GM19023 (cell line): ENCODE results near the gene DAZAP1.

Experiments
- ATAC-seq: cut with Tn5 transposase; IDR thresholded peaks from one replicate; pipeline ENCODE4 v1.9.1; 2021; ENCODE audit warnings: mild to moderate bottlenecking, moderate library complexity; ENCODE audit not compliant: unreplicated experiment

Gene DAZAP1

GRCh38 chr19:1455336-1456120 is 48.1 kb downstream of the DAZAP1 start:
- no peak for ATAC-seq

GRCh38 chr19:1456121-1456900 is 48.9 kb downstream of the DAZAP1 start:
- ATAC-seq, result no peak

- no peak for ATAC-seq
Measured at GRCh38 chr19:1457031-1457739, 49.8 kb downstream of the DAZAP1 start.

DNA sequence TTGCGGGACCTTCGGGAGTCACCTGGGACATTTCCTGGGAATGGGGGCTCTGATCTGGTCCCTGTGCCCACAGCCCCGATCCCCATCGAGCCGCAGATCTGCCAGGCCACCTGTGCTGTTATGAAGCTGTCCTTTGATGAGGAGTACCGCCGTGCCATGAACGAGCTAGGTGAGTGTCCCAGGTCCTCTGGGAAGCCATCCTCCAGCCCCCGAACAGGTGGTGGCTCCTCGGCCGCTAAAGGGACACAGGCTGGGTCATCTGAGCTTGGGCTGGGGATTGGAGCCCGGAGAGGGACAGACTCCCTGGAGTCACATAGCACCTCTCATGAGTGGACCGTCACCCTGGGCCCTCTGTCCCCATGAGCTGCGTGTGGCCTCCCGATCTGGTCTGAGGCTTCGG is 50.5 kb downstream of the DAZAP1 start:
- ATAC-seq, result no peak

GRCh38 chr19:1459479-1459878 is 52.1 kb downstream of the DAZAP1 start:
- no peak for ATAC-seq

GRCh38 chr19:1460033-1460995 is 52.9 kb downstream of the DAZAP1 start:
- ATAC-seq, result no peak

DNA sequence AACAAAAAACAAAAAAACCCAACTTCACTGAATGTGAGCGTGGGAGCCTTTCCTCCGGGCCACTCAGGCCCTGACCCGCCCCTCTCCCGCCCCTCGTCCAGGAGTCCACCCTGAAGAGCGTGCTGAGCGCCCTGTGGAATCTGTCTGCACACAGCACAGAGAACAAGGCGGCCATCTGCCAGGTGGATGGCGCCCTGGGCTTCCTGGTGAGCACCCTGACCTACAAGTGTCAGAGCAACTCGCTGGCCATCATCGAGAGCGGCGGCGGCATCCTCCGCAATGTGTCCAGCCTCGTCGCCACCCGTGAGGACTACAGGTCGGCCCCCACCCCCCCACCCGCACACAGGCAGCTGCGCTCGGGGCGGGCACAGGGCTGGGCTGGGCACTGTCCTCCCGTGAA is 54.5 kb downstream of the DAZAP1 start:
- ATAC-seq, result no peak

GRCh38 chr19:1465191-1466016 is 58.0 kb downstream of the DAZAP1 start:
- no peak for ATAC-seq

GRCh38 chr19:1466018-1466460 is 58.7 kb downstream of the DAZAP1 start:
- ATAC-seq, result no peak

DNA sequence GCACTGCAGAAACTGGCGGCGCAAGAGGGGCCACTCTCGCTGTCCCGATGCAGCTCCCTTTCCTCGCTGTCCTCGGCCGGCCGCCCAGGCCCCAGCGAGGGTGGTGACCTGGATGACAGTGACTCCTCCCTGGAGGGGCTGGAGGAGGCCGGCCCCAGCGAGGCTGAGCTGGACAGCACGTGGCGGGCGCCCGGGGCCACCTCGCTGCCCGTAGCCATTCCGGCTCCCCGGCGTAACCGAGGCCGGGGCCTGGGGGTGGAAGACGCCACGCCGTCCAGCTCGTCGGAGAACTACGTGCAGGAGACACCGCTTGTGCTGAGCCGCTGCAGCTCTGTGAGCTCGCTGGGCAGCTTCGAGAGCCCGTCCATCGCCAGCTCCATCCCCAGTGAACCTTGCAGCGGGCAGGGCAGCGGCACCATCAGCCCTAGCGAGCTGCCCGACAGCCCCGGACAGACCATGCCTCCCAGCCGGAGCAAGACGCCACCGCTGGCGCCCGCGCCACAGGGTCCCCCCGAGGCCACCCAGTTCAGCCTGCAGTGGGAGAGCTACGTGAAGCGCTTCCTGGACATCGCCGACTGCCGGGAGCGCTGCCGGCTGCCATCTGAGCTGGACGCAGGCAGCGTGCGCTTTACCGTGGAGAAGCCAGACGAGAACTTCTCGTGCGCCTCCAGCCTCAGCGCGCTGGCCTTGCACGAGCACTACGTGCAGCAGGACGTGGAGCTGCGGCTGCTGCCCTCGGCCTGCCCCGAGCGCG is 59.3 kb downstream of the DAZAP1 start:
- no peak for ATAC-seq

- ATAC-seq, result no peak
Measured at GRCh38 chr19:1467215-1467489, 59.8 kb downstream of the DAZAP1 start.

DNA sequence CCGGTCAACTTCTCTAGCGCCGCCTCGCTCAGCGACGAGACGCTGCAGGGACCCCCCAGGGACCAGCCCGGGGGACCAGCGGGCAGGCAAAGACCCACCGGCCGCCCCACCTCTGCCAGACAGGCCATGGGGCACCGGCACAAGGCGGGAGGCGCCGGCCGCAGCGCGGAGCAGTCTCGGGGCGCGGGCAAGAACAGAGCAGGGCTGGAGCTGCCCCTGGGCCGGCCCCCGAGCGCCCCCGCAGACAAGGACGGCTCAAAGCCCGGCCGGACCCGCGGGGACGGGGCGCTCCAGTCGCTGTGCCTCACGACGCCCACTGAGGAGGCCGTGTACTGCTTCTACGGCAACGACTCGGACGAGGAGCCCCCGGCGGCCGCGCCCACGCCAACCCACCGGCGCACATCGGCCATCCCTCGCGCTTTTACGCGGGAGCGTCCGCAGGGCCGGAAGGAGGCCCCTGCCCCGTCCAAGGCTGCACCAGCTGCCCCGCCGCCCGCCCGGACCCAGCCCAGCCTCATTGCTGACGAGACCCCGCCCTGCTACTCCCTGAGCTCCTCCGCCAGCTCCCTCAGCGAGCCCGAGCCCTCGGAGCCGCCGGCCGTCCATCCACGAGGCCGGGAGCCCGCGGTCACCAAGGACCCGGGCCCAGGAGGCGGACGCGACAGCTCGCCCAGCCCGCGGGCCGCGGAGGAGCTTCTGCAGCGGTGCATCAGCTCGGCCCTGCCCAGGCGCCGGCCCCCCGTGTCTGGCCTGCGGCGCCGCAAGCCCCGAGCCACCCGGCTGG is 60.3 kb downstream of the DAZAP1 start:
- no peak for ATAC-seq

DNA sequence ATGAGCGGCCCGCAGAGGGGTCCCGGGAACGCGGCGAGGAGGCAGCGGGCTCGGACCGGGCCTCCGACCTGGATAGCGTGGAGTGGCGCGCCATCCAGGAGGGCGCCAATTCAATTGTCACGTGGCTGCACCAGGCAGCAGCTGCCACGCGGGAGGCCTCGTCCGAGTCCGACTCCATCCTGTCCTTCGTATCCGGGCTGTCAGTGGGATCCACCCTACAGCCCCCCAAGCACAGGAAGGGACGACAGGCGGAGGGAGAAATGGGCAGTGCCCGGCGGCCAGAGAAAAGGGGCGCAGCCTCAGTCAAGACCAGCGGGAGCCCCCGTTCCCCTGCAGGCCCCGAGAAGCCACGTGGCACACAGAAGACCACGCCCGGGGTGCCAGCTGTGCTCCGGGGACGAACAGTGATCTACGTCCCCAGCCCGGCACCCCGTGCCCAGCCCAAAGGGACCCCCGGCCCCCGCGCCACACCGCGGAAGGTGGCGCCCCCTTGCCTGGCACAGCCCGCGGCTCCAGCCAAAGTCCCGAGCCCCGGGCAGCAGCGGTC is 61.0 kb downstream of the DAZAP1 start:
- no peak for ATAC-seq

- ATAC-seq, result no peak
Measured at GRCh38 chr19:1468821-1469254, 61.5 kb downstream of the DAZAP1 start.

DNA sequence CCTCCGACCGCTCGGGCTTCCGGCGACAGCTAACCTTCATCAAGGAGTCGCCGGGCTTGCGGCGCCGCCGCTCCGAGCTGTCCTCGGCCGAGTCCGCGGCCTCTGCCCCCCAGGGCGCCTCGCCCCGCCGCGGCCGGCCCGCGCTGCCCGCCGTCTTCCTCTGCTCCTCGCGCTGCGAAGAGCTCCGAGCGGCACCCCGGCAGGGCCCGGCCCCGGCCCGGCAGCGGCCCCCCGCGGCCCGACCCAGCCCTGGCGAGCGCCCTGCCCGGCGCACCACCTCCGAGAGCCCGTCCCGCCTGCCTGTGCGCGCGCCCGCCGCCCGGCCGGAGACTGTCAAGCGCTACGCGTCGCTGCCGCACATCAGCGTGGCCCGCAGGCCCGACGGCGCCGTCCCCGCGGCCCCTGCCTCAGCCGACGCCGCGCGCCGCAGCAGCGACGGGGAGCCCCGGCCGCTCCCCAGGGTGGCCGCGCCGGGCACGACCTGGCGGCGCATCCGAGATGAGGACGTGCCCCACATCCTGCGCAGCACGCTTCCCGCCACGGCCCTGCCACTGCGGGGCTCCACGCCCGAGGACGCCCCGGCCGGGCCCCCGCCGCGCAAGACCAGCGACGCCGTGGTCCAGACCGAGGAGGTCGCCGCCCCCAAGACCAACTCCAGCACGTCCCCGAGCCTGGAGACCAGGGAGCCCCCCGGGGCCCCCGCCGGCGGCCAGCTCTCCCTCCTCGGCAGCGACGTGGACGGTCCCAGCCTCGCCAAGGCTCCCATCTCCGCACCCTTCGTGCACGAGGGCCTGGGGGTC is 62.1 kb downstream of the DAZAP1 start:
- no peak for ATAC-seq

DNA sequence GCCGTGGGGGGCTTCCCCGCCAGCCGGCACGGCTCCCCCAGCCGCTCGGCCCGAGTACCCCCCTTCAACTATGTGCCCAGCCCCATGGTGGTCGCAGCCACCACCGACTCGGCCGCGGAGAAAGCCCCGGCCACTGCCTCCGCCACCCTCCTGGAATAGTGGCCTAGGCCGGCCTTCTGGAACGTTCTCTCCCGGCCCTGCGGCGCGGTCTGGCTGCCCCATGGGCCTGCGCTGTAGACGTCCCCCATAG is 62.6 kb downstream of the DAZAP1 start:
- no peak for ATAC-seq

DNA sequence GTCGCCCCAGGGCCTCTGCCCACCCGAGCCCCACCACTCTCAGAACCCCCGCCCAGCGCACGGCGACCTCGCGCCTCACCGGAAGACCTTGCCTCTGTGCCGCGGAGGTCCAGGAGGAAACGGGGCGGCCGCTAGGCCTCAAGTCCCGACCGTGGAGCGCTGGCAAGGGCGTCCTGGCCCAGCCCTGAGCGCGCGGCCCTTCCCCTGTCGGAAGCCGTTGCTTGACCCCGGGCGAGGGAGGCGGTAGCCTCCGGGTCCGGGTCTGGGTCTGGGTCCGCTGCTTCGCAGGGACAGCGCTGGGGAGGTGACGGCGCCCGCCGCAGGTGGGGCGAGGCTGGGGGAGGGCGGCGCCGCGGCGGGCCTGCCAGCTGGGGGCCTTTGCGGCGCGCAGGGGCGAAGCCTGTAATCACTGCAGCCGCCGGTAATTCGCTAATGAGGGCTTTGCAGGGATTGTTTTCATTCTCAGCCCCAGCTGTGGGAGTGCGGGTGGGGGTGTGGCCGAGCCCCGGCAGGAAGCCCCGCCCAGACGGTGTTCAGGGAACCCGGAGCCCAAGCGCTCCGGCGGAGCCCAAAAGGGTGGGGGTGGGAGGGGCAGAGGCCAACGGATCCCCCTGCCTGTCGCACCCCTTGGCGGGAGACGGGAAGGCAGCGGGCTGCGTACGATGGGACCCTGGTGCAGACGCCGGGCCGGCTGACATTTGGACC is 63.1 kb downstream of the DAZAP1 start:
- ATAC-seq, result no peak
